GM10266 (cell line): ENCODE data around the gene SERPINB13.
"Not testable (repeated sequence)": the region's sequence is repeated elsewhere in the genome, so short reads cannot be mapped to it uniquely, and the experiment has no call there.

Experiments
- DNase-seq: peaks from one replicate; pipeline ENCODE4 v3.0.0; 2012; ENCODE audit errors: extremely low spot score
- TF ChIP-seq, protein P1 (sequence below): IDR thresholded peaks from 2 replicates; pipeline ENCODE4 v1.5.1; 2012; ENCODE audit warnings: mild to moderate bottlenecking, low read depth; ENCODE audit not compliant: control insufficient read depth, insufficient read depth; ENCODE audit errors: missing control alignments

The SERPINB13 gene

DNA sequence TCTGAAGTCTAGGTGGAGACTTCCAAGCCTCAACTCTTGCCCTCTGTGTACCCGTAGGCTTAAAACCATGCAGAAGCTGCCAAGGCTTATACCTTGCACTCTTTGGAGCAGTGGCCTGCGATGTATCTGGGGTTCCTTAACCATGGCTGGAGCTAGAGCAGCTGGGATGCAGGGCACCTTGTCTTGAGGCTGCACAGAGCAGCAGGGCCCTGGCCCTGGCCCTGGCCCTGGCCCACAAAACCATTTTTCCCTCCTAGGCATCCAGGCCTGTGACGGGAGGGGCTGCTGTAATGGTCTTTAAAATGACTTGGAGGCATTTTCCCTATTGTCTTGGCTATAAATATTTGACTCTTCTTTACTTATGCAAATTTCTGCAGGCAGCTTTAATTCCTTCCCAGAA is 37.7 kb downstream of the SERPINB13 start:
- TF ChIP-seq, protein P1, sequence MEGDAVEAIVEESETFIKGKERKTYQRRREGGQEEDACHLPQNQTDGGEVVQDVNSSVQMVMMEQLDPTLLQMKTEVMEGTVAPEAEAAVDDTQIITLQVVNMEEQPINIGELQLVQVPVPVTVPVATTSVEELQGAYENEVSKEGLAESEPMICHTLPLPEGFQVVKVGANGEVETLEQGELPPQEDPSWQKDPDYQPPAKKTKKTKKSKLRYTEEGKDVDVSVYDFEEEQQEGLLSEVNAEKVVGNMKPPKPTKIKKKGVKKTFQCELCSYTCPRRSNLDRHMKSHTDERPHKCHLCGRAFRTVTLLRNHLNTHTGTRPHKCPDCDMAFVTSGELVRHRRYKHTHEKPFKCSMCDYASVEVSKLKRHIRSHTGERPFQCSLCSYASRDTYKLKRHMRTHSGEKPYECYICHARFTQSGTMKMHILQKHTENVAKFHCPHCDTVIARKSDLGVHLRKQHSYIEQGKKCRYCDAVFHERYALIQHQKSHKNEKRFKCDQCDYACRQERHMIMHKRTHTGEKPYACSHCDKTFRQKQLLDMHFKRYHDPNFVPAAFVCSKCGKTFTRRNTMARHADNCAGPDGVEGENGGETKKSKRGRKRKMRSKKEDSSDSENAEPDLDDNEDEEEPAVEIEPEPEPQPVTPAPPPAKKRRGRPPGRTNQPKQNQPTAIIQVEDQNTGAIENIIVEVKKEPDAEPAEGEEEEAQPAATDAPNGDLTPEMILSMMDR = no peak
- DNase-seq = no peak

DNA sequence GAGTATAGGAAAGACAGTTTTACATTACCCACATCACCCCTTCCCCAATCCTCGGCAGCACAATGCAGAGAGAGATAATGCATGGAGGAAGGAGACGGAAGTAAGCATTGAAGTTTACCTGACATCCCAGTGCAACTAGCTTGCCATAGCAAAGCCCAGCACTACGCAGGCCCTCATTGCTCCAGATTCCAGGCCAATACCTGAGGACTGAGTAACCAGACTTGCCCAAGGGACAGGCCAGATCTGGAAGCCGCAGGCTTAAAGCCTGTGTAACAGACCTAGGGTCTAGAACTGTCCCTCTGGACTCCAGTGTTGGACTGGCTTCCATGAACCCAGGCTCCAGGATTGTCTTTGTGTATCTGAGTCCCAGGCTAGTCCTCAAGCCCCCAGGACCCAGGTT is 39.3 kb downstream of the SERPINB13 start:
- no peak for DNase-seq
- TF ChIP-seq, protein P1 = no peak

DNA sequence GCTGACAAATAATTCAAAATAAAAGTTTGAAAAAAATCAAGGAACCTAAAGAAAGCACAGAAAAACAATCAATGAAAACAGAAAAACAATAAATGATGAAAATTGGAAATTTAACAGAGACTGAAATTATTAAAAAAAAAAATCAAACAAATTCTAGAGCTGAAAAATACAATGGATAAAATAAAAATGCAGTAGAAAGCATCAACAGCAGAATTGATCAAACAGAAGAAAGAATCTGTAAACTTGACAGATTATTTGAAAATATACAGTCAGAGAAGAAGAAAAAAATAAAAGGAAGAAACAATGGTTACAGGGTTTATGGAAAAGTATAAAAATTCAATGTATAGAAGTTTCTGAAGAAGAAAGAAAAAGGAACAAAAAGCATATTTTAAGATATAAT is 40.7 kb downstream of the SERPINB13 start:
- TF ChIP-seq, protein P1 = no peak
- DNase-seq = no peak

DNA sequence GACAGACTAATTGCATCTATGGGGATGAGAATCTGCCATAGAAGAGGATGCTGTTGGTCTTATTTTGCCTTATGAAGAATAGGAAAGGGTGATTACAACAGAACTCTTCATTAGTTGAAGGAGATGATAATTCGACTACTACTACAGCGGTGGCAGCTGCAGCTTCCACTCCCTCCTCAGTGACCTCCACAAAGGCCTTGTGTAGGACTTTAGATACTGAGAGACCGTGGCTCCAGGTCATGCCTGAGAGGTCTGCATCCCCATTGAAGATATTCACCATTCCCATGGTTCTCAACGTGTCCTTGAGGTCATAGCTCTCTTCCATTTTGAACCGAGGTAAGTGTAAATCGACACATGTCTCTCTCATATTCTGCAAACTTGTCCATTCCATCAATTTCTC is 50.6 kb downstream of the SERPINB13 start:
- TF ChIP-seq, protein P1 = no peak
- no peak for DNase-seq

DNA sequence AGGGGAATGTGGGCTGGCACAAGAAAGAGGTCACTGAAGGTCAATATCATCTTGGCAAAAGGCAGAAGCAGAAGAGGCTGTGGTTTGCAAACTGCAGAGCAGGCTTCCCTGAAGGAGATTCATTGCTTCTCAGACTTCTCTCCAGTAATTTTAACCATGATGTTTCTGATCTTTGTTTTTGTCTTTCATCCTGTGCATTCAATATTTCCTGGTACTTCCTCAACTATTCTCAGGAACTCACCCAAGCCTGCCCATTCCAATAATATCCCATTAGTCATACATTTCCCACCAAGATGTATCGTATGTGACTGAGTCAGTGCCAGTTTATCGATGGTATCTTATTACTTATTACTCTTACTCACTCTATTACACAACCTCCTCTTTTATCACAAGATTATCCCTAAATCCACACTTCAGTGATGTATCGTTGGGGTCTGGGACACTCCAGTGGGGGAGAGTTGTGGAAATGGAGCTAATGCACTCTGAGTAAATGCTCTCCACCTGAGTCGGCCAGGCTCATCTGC is 54.1 kb downstream of the SERPINB13 start:
- DNase-seq = not testable (repeated sequence)

DNA sequence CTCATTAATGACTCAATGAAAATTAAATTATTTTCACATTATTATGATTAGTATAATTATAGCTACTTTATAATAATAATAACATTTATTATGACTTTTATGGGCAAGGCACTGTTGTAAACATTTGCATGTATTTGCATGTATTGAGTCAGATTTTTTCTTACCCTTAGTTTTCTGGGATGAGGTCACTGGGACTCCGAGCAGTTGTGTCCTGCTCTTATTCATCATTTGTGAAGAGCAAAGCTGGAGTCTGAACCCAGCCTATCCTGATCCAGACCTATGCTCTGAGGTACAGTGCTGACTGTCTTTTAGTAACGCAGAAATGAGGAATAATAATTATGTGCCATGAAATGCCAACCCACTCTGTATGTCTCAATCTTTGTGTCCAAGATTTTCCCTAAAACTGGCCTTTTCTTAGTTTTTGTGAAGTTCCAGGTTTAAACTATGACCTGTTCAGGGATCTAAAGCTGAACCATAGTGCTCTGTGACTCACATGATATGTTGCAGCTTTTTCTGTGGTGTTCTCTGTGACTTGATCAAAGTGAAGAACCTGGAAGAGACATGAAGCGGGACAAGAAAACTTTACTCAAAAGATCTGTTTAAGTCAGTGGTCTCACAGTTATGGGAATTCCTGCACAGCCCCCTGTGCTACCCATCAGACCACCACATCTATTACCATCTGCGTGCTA is 55.7 kb downstream of the SERPINB13 start:
- not testable (repeated sequence) for DNase-seq

DNA sequence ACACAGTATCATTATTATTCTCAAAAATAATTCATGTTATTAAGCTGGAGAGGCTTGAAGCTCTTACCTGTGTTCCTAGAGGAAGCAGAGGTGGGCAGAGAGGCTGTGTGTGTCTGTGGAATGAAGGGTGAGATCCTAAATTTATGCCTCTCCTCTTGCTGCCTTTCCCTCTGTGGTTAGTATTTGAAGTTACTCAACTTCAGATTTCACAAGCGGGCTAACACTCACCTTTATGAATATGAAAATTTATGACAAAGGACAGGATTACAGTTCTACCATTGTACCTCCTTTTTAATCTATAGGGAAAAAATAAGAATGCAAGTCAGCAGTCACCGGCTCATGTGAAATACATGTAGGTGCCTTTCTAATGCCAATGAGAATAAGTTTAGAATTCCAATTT is 57.0 kb downstream of the SERPINB13 start, which contains the start of gene SERPINB4:
Gene SERPINB4 (minus strand): TSS at position 115 of the 400 bp plus-strand sequence. CDS start 679 bp downstream, outside the sequence.
- not testable (repeated sequence) for DNase-seq

DNA sequence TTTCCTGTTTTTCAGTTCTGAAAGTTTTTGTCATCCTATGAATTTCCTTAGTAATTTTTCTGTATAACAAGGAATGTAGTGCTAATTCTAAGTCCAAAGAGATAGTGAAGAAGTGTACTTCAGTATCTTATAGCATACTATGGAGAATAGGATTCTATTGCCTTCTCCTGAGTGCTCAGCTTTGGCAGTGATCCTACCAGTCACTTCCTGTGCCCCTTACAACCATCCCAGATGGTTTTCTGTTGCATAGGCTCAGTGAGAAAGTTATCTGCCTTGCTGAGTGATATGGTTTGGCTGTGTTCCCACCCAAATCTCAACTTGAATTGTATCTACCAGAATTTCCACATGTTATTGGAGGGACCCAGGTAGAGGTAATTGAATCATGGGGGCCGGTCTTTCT is 57.6 kb downstream of the SERPINB13 start:
- not testable (repeated sequence) for DNase-seq

DNA sequence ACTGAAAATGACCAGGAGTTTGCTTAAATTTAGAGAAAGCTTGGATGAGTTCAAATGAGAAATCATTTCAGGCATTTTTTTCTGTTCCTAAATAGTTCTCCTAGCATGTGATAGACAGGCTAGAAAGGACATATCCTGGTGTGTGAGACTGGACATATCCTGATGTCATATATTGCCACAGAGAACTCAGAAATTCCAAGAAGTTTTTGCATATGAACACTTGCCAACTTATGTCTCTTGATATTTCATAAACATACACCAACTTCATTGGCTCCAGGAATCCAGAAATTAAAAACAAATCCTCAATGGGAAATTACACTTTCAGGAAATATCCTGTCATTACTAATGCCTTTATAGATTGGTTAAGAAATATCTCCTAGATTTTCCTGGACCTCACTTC is 59.8 kb downstream of the SERPINB13 start:
- TF ChIP-seq, protein P1 = no peak
- DNase-seq = no peak
